Stimulated activated CD4-positive, alpha-beta T cell treated with anti-CD3 and anti-CD28 coated beads, Interleukin-12 subunit alpha, Interleukin-12 subunit beta, amount 100 ng/mL, for 48 hours (primary cell): ENCODE results near the gene EDC3.
A peak's percentile ranks its signal among the peaks of the same experiment; 100 is the strongest.

Experiments used
- DNase-seq, 3 donors: peaks; one replicate each; pipeline ENCODE4 v3.0.0-alpha.2; 2020; ENCODE audit warnings: low read depth in 2 of 3, low spot score in 1 of 3

EDC3 gene

DNA sequence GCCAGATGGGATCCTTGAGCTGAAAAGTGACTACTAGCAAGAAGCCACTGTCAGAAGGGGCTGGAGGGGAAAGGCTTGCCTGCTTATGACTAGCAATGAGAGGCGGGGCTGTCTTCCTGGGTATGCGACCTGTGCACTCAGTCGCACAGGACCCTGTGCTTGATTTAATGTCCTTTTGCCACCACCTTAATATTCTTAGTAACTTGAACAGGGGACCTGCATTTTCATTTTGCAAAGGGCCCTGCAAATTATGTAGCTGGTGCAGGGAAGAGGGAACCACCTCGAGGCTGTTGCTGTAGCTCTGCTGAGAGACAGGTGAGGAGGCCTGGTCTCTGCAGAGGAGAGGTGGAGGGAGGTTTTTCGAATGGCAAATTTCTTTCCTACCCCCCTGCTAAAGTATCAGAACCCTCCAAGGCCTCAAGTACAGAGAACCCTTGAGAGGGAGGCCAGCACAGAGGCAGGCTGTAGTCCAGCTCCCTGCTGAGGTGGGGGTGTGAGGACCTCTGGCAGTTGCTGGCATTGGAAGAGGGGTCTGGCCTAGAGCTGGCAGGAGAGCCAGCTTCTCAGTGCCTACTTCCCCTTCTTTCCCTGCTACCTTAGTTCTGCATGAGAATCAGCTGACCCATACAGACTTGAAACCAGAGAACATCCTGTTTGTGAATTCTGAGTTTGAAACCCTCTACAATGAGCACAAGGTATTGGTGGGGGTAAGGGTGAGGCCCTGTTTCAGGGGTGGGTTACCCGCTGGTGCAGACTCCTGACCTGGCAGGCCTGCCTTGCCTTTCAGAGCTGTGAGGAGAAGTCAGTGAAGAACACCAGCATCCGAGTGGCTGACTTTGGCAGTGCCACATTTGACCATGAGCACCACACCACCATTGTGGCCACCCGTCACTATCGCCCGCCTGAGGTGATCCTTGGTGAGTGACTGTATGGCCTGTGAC, 68.8 kb downstream of the EDC3 start:
- DNase-seq: no peak

GRCh38 chr15:74626336-74626735, 69.5 kb downstream of the EDC3 start:
- no peak for DNase-seq

DNA sequence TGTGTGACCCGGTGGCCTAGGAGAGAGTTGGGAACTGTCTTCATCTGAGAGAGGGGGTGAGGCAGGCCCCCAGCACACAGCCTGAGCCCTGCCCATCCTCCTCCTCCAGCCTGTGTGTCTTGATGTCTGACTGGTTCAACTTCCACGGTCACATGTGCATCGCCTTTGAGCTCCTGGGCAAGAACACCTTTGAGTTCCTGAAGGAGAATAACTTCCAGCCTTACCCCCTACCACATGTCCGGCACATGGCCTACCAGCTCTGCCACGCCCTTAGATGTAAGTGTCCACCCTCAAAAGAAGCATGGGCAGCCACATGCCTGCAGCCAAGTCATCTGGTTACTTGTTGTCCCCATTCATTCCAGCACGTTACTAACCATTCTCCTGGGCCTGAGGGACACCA, 70.1 kb downstream of the EDC3 start:
- DNase-seq: no peak

- no peak for DNase-seq
Measured at GRCh38 chr15:74624020-74624602, 71.7 kb downstream of the EDC3 start.

DNA sequence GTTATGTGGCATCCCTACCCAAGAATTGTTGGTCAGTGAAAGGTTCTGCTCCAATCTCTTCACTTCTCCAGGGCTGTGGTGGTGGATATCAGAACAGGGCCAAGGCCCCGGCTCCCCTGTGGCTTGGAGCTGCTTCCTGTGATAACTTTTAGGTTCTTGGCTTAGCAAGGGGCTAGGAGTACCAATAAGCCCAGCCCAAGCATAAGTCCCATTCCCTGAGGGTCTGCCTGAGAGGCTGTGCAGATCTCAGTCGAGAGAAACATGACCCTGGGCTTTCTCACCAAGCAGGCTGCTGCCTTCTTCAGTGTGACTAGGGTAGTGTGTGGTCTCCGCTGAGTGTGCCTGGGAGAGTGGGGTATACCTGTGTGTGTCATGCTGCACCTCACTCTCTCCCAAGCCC, 73.1 kb downstream of the EDC3 start:
- DNase-seq: no peak

- no peak for DNase-seq
Measured at GRCh38 chr15:74621936-74622335, 73.9 kb downstream of the EDC3 start.

- no peak for DNase-seq
Measured at GRCh38 chr15:74621546-74621920, 74.3 kb downstream of the EDC3 start.

DNA sequence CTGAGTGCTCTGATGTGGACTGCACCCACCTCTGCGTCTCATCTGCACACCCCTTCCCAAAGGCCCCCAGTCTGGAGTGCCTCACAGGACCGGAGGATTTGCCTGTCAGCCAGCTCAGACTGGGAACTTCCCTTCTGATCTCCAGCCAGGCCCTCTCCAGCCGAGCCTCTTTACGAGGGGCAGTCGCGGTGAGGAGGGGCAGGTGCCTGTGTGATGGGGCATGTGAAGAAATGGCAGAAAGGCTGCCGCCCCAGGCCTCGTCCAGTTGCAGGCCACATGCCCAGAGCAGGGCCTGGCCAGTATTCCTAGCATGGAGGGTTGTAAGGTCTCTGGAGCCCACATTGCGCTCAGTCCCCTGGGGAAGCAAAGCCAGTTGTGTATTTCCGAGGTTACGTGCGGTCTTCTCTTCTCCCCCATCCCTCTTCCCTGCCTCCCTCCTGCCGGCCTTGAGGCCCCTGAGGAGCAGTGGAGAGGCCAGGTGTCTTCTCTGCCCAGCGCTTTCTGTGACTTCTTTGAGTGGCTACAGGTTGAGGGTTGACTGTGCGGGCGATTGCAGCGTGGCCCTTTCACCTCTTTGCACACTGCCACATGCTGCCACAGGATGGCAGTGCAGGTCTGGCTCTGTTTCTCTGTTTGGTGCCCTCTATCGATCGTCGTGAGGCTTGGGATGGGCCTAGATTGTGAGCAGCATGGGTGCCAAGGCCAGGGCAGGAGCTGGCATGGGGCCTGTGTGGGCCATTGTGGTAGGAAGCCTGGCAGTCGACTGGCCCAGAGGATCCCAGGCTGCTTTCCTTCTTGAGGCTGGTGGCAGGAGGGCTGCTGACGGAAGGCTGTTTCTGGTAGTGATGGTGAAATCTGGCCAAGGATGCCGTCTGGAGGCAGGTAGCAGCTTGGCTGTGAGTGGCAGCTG, 74.9 kb downstream of the EDC3 start:
- peak; percentile 66 to 73 (median 68) for DNase-seq

DNA sequence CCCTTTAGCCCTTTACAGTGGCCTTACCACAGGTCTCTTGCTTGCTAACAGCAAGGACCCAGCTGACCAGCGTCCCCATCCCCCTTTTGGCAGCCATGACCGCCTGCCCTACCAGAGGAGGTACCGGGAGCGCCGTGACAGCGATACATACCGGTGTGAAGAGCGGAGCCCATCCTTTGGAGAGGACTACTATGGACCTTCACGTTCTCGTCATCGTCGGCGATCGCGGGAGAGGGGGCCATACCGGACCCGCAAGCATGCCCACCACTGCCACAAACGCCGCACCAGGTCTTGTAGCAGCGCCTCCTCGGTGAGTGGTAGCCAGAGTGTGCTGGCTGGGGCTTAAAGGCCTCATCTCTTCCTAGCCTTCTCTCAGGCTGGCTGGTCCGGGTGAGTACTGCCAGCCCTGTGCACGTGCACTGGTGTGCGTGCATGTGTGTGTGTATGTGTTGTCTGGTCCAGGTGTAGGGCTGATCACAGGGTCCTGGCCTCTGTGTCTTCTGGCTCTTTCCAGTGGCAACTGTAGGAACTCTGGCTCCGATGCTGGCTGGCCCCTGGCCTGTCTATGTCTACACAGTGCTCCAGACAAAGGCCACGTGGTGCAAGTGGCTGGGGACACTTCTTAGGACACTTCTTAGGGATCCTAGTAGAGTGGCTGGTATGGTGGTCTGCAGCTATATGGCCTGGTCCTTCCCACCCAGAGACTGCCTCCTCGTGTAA, 75.7 kb downstream of the EDC3 start:
- no peak for DNase-seq

DNA sequence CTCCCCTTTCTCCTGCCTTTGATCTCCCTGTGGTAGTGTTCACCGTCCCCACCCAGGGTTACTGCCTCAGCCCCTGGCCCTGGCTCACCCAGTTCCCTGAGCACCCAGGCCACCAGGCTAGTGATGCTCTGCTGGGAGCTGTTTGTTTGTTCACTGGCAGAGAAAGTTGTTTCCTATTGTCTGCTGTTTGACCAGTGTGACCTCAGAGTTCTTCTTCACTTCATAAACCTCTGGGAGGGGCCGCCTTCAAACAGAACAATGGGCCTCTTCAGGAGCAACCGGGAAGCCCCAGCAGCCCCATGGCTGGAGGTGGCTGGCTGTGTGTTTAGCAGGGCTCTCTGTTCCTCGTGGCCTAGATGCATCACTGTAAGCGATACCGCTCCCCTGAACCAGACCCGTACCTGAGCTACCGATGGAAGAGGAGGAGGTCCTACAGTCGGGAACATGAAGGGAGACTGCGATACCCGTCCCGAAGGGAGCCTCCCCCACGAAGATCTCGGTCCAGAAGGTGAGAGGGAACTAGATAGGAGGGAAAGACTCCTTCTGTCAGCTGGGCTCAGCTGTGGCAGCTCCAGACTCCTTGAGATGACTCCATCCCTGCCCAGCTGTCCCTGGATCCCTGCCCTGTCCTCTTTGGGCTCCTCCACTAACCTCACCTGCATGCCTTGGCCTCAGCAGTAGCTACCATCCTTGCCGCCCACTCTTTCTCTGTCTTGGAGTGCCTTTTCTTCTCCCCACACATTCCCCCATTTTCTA, 76.8 kb downstream of the EDC3 start:
- DNase-seq: no peak

- DNase-seq: no peak
Measured at GRCh38 chr15:74616996-74617395, 78.8 kb downstream of the EDC3 start.

GRCh38 chr15:74616366-74616939, 79.4 kb downstream of the EDC3 start:
- peak; percentile 28 to 51 (median 40) for DNase-seq

- peak; percentile 92 to 96 (median 95) for DNase-seq
Measured at GRCh38 chr15:74615508-74616365, 80.1 kb downstream of the EDC3 start, which contains the start of gene CLK3. Gene CLK3 (plus strand): TSS chr15:74615836. CDS start chr15:74619197, 3,361 bp downstream.

DNA sequence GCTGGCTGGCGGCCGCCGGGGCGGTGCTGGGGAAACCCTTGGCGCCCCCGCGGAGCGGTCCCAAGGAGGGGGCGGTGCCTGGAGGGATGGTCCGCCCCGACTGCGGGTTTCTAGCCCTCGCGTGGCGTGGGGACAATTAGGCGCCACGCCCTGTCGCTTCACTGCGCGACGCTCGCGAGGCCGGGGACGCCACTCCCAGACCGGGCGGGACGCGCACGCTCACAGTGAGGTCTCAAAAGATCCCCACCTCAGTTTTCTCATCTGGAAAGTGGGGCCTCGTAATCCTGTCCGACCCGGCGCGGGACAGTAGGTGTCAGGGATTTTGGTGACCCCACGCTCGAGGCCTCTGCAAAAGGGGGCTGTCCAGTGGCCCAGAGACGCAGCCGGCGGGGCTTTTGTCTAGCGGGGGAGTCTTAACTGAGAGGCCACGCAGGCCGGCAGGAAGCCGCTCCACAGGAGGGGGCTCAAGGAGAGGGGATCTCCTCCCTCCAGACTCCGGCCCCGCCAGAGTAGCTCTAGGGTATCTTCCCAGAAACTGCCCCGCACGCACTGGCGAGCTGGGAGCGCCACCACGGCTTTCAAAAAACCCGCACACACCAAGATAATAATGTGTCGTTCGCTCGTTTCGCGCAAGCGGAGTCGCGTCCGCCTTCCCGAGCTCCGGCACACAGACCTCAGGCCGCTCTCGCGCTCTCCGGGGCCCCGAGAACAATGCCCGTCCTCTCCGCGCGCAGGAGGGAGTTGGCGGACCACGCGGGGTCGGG, 80.9 kb downstream of the EDC3 start:
- DNase-seq: peak; percentile 63 to 79 (median 74)

DNA sequence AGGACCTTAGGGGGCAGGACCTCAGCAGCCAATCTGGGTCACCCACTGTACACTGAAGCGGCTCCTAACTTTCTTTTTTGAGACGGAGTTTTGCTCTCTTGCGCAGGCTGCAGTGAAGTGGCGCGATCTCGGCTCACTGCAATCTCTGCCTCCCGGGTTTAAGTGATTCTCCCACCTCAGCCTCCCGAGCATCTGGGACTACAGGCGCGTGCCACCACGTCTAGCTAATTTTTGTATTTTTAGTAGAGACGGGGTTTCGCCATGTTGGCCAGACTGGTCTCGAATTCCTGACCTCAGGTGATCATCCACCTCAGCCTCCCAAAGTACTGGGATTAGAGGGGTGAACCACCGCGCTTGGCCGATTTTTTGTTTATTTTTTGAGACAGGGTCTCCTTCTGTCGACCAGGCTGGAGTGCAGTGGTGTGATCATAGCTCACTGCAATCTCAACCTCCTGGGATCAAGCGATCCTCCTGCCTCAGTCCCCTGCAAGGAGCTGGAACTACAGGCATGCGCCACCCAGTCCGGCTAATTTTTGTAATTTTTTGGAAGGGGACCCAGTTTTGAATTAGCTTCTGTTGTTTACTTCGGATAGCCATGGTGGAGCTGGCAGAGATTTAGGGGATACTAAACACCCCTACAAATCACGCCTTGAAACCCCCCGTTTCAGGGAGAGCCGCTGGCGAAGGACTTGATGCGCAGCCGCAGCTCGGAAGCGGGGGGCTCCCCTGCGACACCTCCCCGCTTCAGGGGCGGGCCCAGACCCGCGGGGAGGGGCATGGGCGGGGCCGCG, 81.7 kb downstream of the EDC3 start:
- DNase-seq: no peak

GRCh38 chr15:74613089-74613952, 82.5 kb downstream of the EDC3 start:
- DNase-seq: no peak
